ENCODE measurements around the gene MACROD1.
"Not testable (repeated sequence)": the region's sequence is repeated elsewhere in the genome, so short reads cannot be mapped to it uniquely, and the experiment has no call there.

Gene MACROD1

DNA sequence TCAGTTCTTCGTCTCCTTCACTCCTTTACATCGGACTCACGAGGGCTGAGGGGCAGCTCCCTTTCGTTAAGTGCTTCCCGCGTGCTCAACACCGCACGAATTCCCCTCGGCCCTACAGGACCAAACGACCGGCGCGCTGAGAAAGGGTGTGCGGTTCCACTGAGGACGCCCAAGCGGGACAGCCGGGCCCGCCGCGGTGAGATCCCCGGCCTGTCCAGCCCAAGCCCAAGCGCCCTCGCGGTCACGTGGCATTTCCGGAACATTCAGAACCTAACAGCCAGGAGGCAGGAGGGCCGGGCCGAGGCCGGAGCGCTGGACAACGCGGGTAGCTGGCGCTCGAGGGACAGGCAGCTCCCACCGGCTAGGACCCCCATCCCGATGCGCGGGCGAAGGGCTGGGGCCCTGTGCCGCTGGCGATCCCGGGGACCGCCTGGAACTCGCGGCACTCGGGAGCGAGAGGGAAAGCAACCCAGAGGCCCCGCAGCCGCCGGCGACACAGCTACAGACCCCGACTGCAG is 19.3 kb upstream of the MACROD1 start:
- DNase-seq, result no peak

GRCh38 chr11:64183890-64184289 is 18.0 kb upstream of the MACROD1 start:
- DNase-seq, result no peak

- peak; percentile 63 for DNase-seq
These were observed 15.8 kb upstream of the MACROD1 start for GRCh38 chr11:64181506-64182411.

DNA sequence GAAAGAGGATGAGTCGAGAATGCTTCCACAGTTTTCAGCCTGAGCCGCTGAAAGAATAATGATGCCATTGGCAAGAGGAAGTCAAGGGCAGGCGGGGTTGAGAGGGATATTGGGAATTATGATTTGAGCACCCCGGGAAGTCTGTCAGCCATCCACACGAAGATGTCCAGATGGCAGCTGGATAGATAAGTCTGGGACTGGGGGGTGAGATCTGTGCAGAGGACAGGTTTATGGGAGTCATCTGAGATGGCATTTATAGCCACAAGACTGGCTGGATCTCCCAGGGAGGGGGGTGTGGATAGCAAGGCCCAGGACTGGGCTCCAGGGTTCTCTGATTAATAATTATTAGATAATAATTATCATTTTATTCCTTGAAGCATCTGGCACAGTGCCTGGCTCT is 15.0 kb upstream of the MACROD1 start:
- DNase-seq, result no peak

DNA sequence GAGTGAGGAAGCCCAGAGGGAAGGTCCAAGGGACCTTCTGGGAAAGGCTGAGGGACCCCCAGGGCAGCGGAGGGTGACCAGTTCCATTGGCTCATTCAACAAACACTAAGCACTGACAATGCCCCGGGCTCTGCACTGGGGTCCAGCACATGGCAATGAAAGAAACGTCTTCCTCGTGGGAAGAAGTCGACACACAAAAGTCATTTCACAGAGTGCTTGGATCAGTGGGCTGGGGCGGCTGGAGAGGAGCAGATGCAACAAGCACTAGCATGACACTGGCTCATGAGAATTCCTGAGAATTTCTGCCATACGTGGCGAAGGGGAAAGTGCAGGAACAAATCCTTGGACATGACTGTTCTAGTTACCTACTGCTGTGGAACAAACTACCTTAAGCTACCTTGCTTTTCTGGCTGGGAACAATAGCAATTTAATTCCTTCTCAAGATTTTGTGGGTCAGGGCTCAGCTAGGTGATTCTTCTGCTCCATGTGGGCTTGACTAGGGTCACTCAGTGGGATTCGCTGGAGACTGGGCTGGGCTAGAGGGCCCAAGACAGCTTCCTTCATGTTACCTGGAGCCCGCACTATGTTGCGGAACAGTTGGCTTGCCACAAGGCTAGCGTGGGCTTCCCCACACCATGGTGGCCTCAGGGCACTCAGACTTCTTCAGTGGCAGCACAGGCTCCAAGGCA is 13.2 kb upstream of the MACROD1 start:
- DNase-seq, result no peak

GRCh38 chr11:64178203-64178602 is 12.3 kb upstream of the MACROD1 start:
- peak; percentile 22 for DNase-seq

GRCh38 chr11:64176751-64177150 is 10.8 kb upstream of the MACROD1 start:
- DNase-seq, result no peak

DNA sequence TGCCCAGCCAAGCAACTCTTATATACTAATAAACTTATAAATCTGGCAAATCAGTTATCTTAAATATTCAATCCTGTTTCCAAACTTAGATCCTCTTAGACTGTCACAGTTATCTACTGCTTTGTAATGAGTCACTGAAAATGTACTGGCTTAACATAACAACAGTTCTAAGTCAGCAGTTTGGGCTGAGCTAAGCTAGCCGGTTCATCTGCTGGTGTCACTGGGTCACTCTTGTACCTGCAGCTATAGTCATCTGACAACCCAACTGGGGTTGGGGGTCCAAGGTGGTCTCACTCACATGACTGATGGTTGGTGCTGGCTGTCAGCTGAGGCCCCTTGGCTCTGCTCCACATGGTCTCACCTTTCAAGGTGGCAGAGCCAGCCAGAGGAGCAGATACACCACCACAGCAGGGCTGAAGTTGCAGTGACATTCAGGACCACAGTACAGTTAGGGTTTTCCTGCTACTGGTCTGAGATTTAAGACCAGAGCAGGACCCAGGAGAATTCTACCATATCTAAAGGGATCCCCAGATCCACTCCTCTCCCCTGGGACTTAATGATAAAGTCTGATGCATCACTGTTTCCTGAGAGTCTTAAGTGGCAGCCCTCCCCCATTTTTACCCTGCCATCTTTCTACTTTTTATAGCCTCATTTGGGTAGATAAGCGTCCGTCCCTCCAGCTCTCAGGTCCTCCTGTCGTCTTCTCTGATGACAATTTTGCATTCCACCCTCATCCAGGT is 7.9 kb upstream of the MACROD1 start:
- DNase-seq, result no peak

GRCh38 chr11:64170419-64170818 is 4.5 kb upstream of the MACROD1 start:
- no peak for DNase-seq

GRCh38 chr11:64165481-64165841 is 452 bp downstream of the MACROD1 start:
- peak; percentile 22 for DNase-seq

- no peak for DNase-seq
These were observed 1.3 kb downstream of the MACROD1 start for GRCh38 chr11:64164392-64165312.

DNA sequence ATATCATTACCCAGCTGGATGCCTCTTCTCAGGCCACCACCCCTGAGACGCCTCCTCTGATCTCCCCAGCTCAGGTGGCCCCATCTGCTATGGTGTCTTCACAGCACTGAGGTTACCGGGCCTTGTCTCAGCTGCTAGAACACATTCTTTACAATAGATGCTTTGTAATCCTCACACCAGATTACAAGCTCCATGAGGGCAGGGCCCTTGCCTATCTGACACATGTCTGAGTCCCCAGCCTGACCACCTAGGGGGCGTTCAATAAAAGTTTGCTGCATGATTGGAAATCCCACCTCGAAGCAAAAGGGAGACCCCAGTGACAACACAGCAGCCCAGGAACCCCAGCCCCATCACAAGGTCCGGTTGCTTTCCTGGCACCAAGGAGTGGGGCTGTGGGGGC is 2.0 kb downstream of the MACROD1 start:
- DNase-seq, result no peak

GRCh38 chr11:64162769-64163168 is 3.1 kb downstream of the MACROD1 start:
- not testable (repeated sequence) for DNase-seq

- no peak for DNase-seq
These were observed 4.9 kb downstream of the MACROD1 start for GRCh38 chr11:64161037-64161436.

- DNase-seq, result no peak
These were observed 8.1 kb downstream of the MACROD1 start for GRCh38 chr11:64157631-64158394.

GRCh38 chr11:64156235-64157011 is 9.5 kb downstream of the MACROD1 start:
- no peak for DNase-seq

GRCh38 chr11:64153812-64154211 is 12.1 kb downstream of the MACROD1 start:
- DNase-seq, result no peak

GRCh38 chr11:64152841-64153691 is 12.8 kb downstream of the MACROD1 start:
- peak; percentile 80 for DNase-seq

DNA sequence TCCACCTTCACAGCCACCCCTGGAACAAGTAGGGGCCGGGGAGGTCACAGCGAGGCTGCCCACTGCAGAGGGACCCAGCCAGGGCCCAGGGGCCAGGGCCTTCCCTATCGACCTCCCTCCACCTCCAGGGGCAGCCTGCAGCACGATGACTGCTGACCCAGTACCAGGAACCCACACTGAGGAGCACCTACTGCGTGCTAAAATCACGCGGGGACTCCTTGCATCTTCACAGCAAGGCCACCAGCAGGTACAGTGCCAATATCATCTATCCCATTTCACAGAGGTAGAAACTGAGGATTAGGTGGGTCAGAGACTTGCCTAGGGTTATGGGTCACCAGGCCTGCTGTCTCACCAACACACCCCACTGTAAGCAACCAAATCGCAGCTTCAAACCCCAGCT is 14.6 kb downstream of the MACROD1 start:
- no peak for DNase-seq

All from activated CD4-positive, alpha-beta T cell treated with anti-CD3 and anti-CD28 coated beads, Interleukin-2, Interleukin-6, amounts not matched to agents 100 ng/mL and 50 ng/mL, durations not matched to agents 16 hours and 8 hours (primary cell).